CD4-positive, alpha-beta T cell treated with Interleukin-1 beta for 1 hour (primary cell): Measurements from ENCODE around the gene SECTM1.
A peak's percentile ranks its signal among the peaks of the same experiment; 100 is the strongest.
"Not testable (repeated sequence)": the region's sequence is repeated elsewhere in the genome, so short reads cannot be mapped to it uniquely, and the experiment has no call there.

Source experiments
- DNase-seq, 2 donors: peaks; one replicate each; pipeline ENCODE4 v3.0.0-alpha.2; 2020 to 2022

The SECTM1 gene

GRCh38 chr17:82367724-82368524 is 34.4 kb upstream of the SECTM1 start:
- DNase-seq, result no peak

- DNase-seq, result no peak
These were observed 33.2 kb upstream of the SECTM1 start for GRCh38 chr17:82366749-82367148.

GRCh38 chr17:82365606-82366295 is 32.2 kb upstream of the SECTM1 start:
- DNase-seq, result no peak

GRCh38 chr17:82361885-82362633 is 28.5 kb upstream of the SECTM1 start:
- no peak for DNase-seq

GRCh38 chr17:82359451-82360074 is 26.0 kb upstream of the SECTM1 start:
- not testable (repeated sequence) for DNase-seq

- no peak for DNase-seq
These were observed 25.1 kb upstream of the SECTM1 start, which contains the start of gene TEX19 for GRCh38 chr17:82358465-82359350. TEX19 (plus strand) TSS chr17:82359247; CDS start chr17:82362151, 2,904 bp downstream.

GRCh38 chr17:82357394-82357793 is 23.8 kb upstream of the SECTM1 start:
- DNase-seq, result no peak

GRCh38 chr17:82356845-82357355 is 23.3 kb upstream of the SECTM1 start:
- no peak for DNase-seq

- DNase-seq, result no peak
These were observed 22.3 kb upstream of the SECTM1 start for GRCh38 chr17:82355770-82356427.

- no peak for DNase-seq
These were observed 21.3 kb upstream of the SECTM1 start for GRCh38 chr17:82354804-82355308.

- no peak for DNase-seq
These were observed 19.9 kb upstream of the SECTM1 start for GRCh38 chr17:82353484-82353883.

- DNase-seq, result peak; percentile 81 to 83
These were observed 18.3 kb upstream of the SECTM1 start for GRCh38 chr17:82351713-82352488.

GRCh38 chr17:82351254-82351712 is 17.7 kb upstream of the SECTM1 start:
- no peak for DNase-seq

- peak; percentile 35 to 36 for DNase-seq
These were observed 16.8 kb upstream of the SECTM1 start for GRCh38 chr17:82350182-82351030.

- DNase-seq, result no peak
These were observed 15.7 kb upstream of the SECTM1 start for GRCh38 chr17:82349287-82349701.

GRCh38 chr17:82348866-82349265 is 15.3 kb upstream of the SECTM1 start:
- DNase-seq, result no peak

- DNase-seq, result no peak
These were observed 14.9 kb upstream of the SECTM1 start for GRCh38 chr17:82348434-82348833.

GRCh38 chr17:82347994-82348393 is 14.4 kb upstream of the SECTM1 start:
- DNase-seq, result not testable (repeated sequence)
